ENCODE results near the gene ASAP3.

ASAP3 gene

GRCh38 chr1:23452011-23452411, 32.0 kb downstream of the ASAP3 start:
- TF ChIP-seq SIN3A (IDR thresholded peaks at IDR 0.05; ENCODE audit: borderline replicate concordance, insufficient read depth, low read length): no peak
- no peak for TF ChIP-seq REST (IDR thresholded peaks at IDR 0.05; ENCODE audit: insufficient read depth in 1 of 2, low read depth in 2 of 2, low read length in 2 of 2)
- TF ChIP-seq FOXP2 (optimal IDR thresholded peaks at IDR 0.05; ENCODE audit: borderline replicate concordance, extremely low read depth, extremely low read length, insufficient read depth): no peak
- TF ChIP-seq TAF1 (IDR thresholded peaks at IDR 0.05; ENCODE audit: borderline replicate concordance, insufficient read depth, low read length): no peak
- no peak for TF ChIP-seq POLR2AphosphoS5 (IDR thresholded peaks at IDR 0.05; ENCODE audit: low read depth, low read length)

GRCh38 chr1:23451441-23451840, 32.5 kb downstream of the ASAP3 start:
- TF ChIP-seq TAF1 (IDR thresholded peaks at IDR 0.05; ENCODE audit: borderline replicate concordance, insufficient read depth, low read length) (no peak), POLR2AphosphoS5 (IDR thresholded peaks at IDR 0.05; ENCODE audit: low read depth, low read length) (no peak), SIN3A (IDR thresholded peaks at IDR 0.05; ENCODE audit: borderline replicate concordance, insufficient read depth, low read length) (no peak), REST (IDR thresholded peaks at IDR 0.05; ENCODE audit: insufficient read depth in 1 of 2, low read depth in 2 of 2, low read length in 2 of 2) (no peak), FOXP2 (optimal IDR thresholded peaks at IDR 0.05; ENCODE audit: borderline replicate concordance, extremely low read depth, extremely low read length, insufficient read depth) (no peak)

GRCh38 chr1:23450894-23451293, 33.1 kb downstream of the ASAP3 start:
- TF ChIP-seq POLR2AphosphoS5 (IDR thresholded peaks at IDR 0.05; ENCODE audit: low read depth, low read length) (no peak), REST (IDR thresholded peaks at IDR 0.05; ENCODE audit: insufficient read depth in 1 of 2, low read depth in 2 of 2, low read length in 2 of 2) (no peak), TAF1 (IDR thresholded peaks at IDR 0.05; ENCODE audit: borderline replicate concordance, insufficient read depth, low read length) (no peak), FOXP2 (optimal IDR thresholded peaks at IDR 0.05; ENCODE audit: borderline replicate concordance, extremely low read depth, extremely low read length, insufficient read depth) (no peak)

GRCh38 chr1:23449958-23450357, 34.0 kb downstream of the ASAP3 start:
- no peak for TF ChIP-seq SIN3A (IDR thresholded peaks at IDR 0.05; ENCODE audit: borderline replicate concordance, insufficient read depth, low read length)
- TF ChIP-seq TAF1 (IDR thresholded peaks at IDR 0.05; ENCODE audit: borderline replicate concordance, insufficient read depth, low read length): no peak
- TF ChIP-seq REST (IDR thresholded peaks at IDR 0.05; ENCODE audit: insufficient read depth in 1 of 2, low read depth in 2 of 2, low read length in 2 of 2): no peak
- no peak for TF ChIP-seq POLR2AphosphoS5 (IDR thresholded peaks at IDR 0.05; ENCODE audit: low read depth, low read length)
- no peak for TF ChIP-seq FOXP2 (optimal IDR thresholded peaks at IDR 0.05; ENCODE audit: borderline replicate concordance, extremely low read depth, extremely low read length, insufficient read depth)

- TF ChIP-seq FOXP2 (optimal IDR thresholded peaks at IDR 0.05; ENCODE audit: borderline replicate concordance, extremely low read depth, extremely low read length, insufficient read depth) (no peak), TAF1 (IDR thresholded peaks at IDR 0.05; ENCODE audit: borderline replicate concordance, insufficient read depth, low read length) (no peak), SIN3A (IDR thresholded peaks at IDR 0.05; ENCODE audit: borderline replicate concordance, insufficient read depth, low read length) (no peak), POLR2AphosphoS5 (IDR thresholded peaks at IDR 0.05; ENCODE audit: low read depth, low read length) (no peak), REST (IDR thresholded peaks at IDR 0.05; ENCODE audit: insufficient read depth in 1 of 2, low read depth in 2 of 2, low read length in 2 of 2) (no peak)
Observed at GRCh38 chr1:23449306-23449705, 34.7 kb downstream of the ASAP3 start.
